ENCODE data around the gene RASGRP2. TPM values are rescaled to one million over a fixed set of nuclear protein-coding genes. Genes with fewer than 3 reads are reported as not detected.

RASGRP2 gene
- total RNA-seq, 6 donors from 2014 or later, result 20.5 to 80.7 (median 33.9) TPM

GRCh38 chr11:64726867-64727530, 16.9 kb downstream of the RASGRP2 start:
- H3K27me3 ChIP-seq, result peaks cover 0 to 6% (median 0%) of the 10 kb centered on the region in 4 donors
- TF ChIP-seq POLR2AphosphoS5 (IDR thresholded peaks at IDR 0.05) (no peak), EP300 (IDR thresholded peaks at IDR 0.05) (no peak), POLR2A (IDR thresholded peaks at IDR 0.05) (no peak), CTCF (IDR thresholded peaks at IDR 0.05) (no peak)
- no peak overlapping the region for H3K4me3 ChIP-seq
- peaks cover 6 to 12% (median 8%) of the 10 kb centered on the region in 4 donors for H3K4me1 ChIP-seq
- no peak for ATAC-seq (ENCODE audit: low FRiP score in 2 of 2)
- no peak overlapping the region for H3K27ac ChIP-seq
- DNase-seq, result no peak
- 74 to 81% methylated on average over 7 of the region's 7 CpGs for WGBS, 2 donors
- H3K9me3 ChIP-seq, result no peaks in the 10 kb centered on the region
- H3K36me3 ChIP-seq, result peaks cover 0 to 31% (median 3%) of the 10 kb centered on the region in 4 donors

GRCh38 chr11:64726211-64726641, 17.7 kb downstream of the RASGRP2 start:
- WGBS, 2 donors, result 49 to 50% methylated on average over 1 to 4 of the region's 9 CpGs
- DNase-seq, result no peak
- no peak for ATAC-seq (ENCODE audit: low FRiP score in 2 of 2)
- Histone ChIP-seq H3K27ac (no peak overlapping the region), H3K9me3 (no peaks in the 10 kb centered on the region), H3K4me1 (peaks cover 6 to 12% (median 8%) of the 10 kb centered on the region in 4 donors), H3K27me3 (peaks cover 0 to 6% (median 0%) of the 10 kb centered on the region in 4 donors), H3K4me3 (no peak overlapping the region), H3K36me3 (peaks cover 0 to 24% (median 0%) of the 10 kb centered on the region in 4 donors)
- no peak for TF ChIP-seq CTCF (IDR thresholded peaks at IDR 0.05)
- no peak for TF ChIP-seq POLR2AphosphoS5 (IDR thresholded peaks at IDR 0.05)
- no peak for TF ChIP-seq EP300 (IDR thresholded peaks at IDR 0.05)
- no peak for TF ChIP-seq POLR2A (IDR thresholded peaks at IDR 0.05)

- 60 to 79% methylated on average over 7 of the region's 7 CpGs for WGBS, 2 donors
- H3K4me1 ChIP-seq, result peaks cover 6 to 12% (median 8%) of the 10 kb centered on the region in 4 donors
- H3K4me3 ChIP-seq, result no peak overlapping the region
- H3K9me3 ChIP-seq, result no peaks in the 10 kb centered on the region
- H3K36me3 ChIP-seq, result peaks cover 0 to 15% (median 0%) of the 10 kb centered on the region in 4 donors
- no peak for TF ChIP-seq EP300 (IDR thresholded peaks at IDR 0.05)
- no peak for TF ChIP-seq POLR2AphosphoS5 (IDR thresholded peaks at IDR 0.05)
- no peak for TF ChIP-seq CTCF (IDR thresholded peaks at IDR 0.05)
- no peak for TF ChIP-seq POLR2A (IDR thresholded peaks at IDR 0.05)
- peaks cover 0 to 6% (median 0%) of the 10 kb centered on the region in 4 donors for H3K27me3 ChIP-seq
- DNase-seq, result no peak
- ATAC-seq (ENCODE audit: low FRiP score in 2 of 2), result no peak
- H3K27ac ChIP-seq, result no peak overlapping the region
Observed at GRCh38 chr11:64724863-64725532, 18.9 kb downstream of the RASGRP2 start.

GRCh38 chr11:64723907-64724862, 19.8 kb downstream of the RASGRP2 start:
- Histone ChIP-seq H3K4me3 (no peak overlapping the region), H3K27ac (no peak overlapping the region), H3K36me3 (peaks cover 0 to 13% (median 0%) of the 10 kb centered on the region in 4 donors), H3K27me3 (peaks cover 0 to 6% (median 2%) of the 10 kb centered on the region in 4 donors), H3K4me1 (peaks cover 6 to 12% (median 8%) of the 10 kb centered on the region in 4 donors), H3K9me3 (no peaks in the 10 kb centered on the region)
- no peak for ATAC-seq (ENCODE audit: low FRiP score in 2 of 2)
- DNase-seq, result no peak
- WGBS, 2 donors, result 53 to 61% methylated on average over 4 to 9 of the region's 9 CpGs
- TF ChIP-seq EP300 (IDR thresholded peaks at IDR 0.05), result no peak
- no peak for TF ChIP-seq POLR2A (IDR thresholded peaks at IDR 0.05)
- no peak for TF ChIP-seq CTCF (IDR thresholded peaks at IDR 0.05)
- no peak for TF ChIP-seq POLR2AphosphoS5 (IDR thresholded peaks at IDR 0.05)

All from upper lobe of left lung (tissue), 6 donors.